Measurements from ENCODE around the gene TNRC6A.

GRCh38 chr16:24754543-24754942, 25.1 kb downstream of the TNRC6A start:
- TF ChIP-seq, protein P1, sequence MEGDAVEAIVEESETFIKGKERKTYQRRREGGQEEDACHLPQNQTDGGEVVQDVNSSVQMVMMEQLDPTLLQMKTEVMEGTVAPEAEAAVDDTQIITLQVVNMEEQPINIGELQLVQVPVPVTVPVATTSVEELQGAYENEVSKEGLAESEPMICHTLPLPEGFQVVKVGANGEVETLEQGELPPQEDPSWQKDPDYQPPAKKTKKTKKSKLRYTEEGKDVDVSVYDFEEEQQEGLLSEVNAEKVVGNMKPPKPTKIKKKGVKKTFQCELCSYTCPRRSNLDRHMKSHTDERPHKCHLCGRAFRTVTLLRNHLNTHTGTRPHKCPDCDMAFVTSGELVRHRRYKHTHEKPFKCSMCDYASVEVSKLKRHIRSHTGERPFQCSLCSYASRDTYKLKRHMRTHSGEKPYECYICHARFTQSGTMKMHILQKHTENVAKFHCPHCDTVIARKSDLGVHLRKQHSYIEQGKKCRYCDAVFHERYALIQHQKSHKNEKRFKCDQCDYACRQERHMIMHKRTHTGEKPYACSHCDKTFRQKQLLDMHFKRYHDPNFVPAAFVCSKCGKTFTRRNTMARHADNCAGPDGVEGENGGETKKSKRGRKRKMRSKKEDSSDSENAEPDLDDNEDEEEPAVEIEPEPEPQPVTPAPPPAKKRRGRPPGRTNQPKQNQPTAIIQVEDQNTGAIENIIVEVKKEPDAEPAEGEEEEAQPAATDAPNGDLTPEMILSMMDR (IDR thresholded peaks at IDR 0.05; ENCODE audit: low read depth, low read length), result no peak
- no peak for TF ChIP-seq EZH2phosphoT487 (IDR thresholded peaks at IDR 0.05; ENCODE audit: low read depth)
